H1 (cell line): ENCODE measurements around the gene PFN4. TPM values are rescaled to one million over a fixed set of nuclear protein-coding genes. Genes with fewer than 3 reads are reported as not detected.

Experiments
- CTCF ChIA-PET: fragments of 300-600 bp; sonication (Branson Sonifier 250); formaldehyde crosslinking; loops from one replicate; lab custom pipeline; 2021; ENCODE audit not compliant: partially characterized antibody; lab: Charles Lee
- POLR2A ChIA-PET: fragments of 300-600 bp; sonication (Branson Sonifier 250); formaldehyde crosslinking; loops from one replicate; lab custom pipeline; 2021; ENCODE audit warnings: inconsistent platforms; ENCODE audit not compliant: partially characterized antibody; lab: Charles Lee
- DNase-seq, 2 experiments: peaks; one replicate each; pipeline versions ENCODE4 v3.0.0 to v3.0.0-alpha.2; 2010 to 2022; ENCODE audit warnings: low spot score in 2 of 2, low read depth in 1 of 2, mixed read lengths in 1 of 2
- FAIRE-seq: peaks from 2 replicates; lab custom pipeline; 2011; peaks lifted over from hg19 to GRCh38; lab: Jason Lieb, UNC
- H2AFZ ChIP-seq: 2 replicates; pipeline ENCODE4 v1.8.1; 2012; ENCODE audit warnings: low read length, inconsistent platforms
- H2AK5ac ChIP-seq: 2 replicates; pipeline ENCODE4 v1.6.1; 2013; ENCODE audit warnings: low read depth, low read length
- H2BK120ac ChIP-seq: replicated peaks from 2 replicates; pipeline ENCODE3; 2013; ENCODE audit warnings: low read depth, low read length, inconsistent platforms
- H2BK12ac ChIP-seq: 2 replicates; pipeline ENCODE4 v1.6.1; 2013; ENCODE audit warnings: low read depth, low read length
- H2BK15ac ChIP-seq: 2 replicates; pipeline ENCODE4 v1.6.1; 2013; ENCODE audit warnings: low read length
- H2BK20ac ChIP-seq: 2 replicates; pipeline ENCODE4 v1.6.1; 2013; ENCODE audit warnings: low read length
- H2BK5ac ChIP-seq: 2 replicates; pipeline ENCODE4 v1.6.1; 2013; ENCODE audit warnings: low read depth, low read length
- H3K14ac ChIP-seq: 2 replicates; pipeline ENCODE4 v1.6.1; 2013; ENCODE audit warnings: inconsistent platforms; ENCODE audit not compliant: insufficient read length
- H3K18ac ChIP-seq: 2 replicates; pipeline ENCODE4 v1.6.1; 2013; ENCODE audit warnings: low read length; ENCODE audit errors: extremely low read depth
- H3K23ac ChIP-seq: 2 replicates; pipeline ENCODE4 v1.6.1; 2013; ENCODE audit warnings: inconsistent platforms; ENCODE audit not compliant: insufficient read length
- H3K23me2 ChIP-seq: 2 replicates; pipeline ENCODE4 v1.6.1; 2013; ENCODE audit warnings: low read depth, low read length
- H3K27ac ChIP-seq: 2 replicates; pipeline ENCODE4 v1.6.1; 2011; ENCODE audit warnings: low read depth, low read length, inconsistent platforms
- H3K27me3 ChIP-seq, 4 experiments: replicated peaks in 1 of 4; 1 replicate in 1 of 4; 2 replicates in 3 of 4; pipeline versions ENCODE4 v1.6.1 to v1.8.1; 2011 to 2013; ENCODE audit warnings: low read length in 3 of 4, mild to moderate bottlenecking in 3 of 4, inconsistent platforms in 2 of 4, mixed read lengths in 2 of 4, moderate library complexity in 1 of 4; ENCODE audit not compliant: control insufficient read depth in 3 of 4, insufficient read depth in 3 of 4; ENCODE audit errors: extremely low read depth in 1 of 4
- H3K36me3 ChIP-seq, 4 experiments: 2 replicates each; pipeline versions ENCODE4 v1.6.1 to v1.8.1; 2011 to 2013; ENCODE audit warnings: mild to moderate bottlenecking in 4 of 4, low read length in 3 of 4, moderate library complexity in 2 of 4, control low read depth in 1 of 4, inconsistent platforms in 1 of 4; ENCODE audit not compliant: insufficient read depth in 4 of 4, control insufficient read depth in 2 of 4
- H3K4ac ChIP-seq: replicated peaks from 2 replicates; pipeline ENCODE3; 2013; ENCODE audit warnings: low read length, low read depth, mixed read lengths, inconsistent platforms; ENCODE audit not compliant: insufficient read length
- H3K4me1 ChIP-seq, 4 experiments: replicated peaks in 1 of 4; 1 replicate in 1 of 4; 2 replicates in 3 of 4; pipeline versions ENCODE4 v1.6.1 to v1.8.1; 2011 to 2013; ENCODE audit warnings: low read length in 3 of 4, inconsistent platforms in 2 of 4, mixed read lengths in 1 of 4; ENCODE audit not compliant: insufficient read depth in 4 of 4, control insufficient read depth in 3 of 4
- H3K4me2 ChIP-seq, 2 experiments: 2 replicates each; pipeline versions ENCODE4 v1.6.1 to v1.8.1; 2011 to 2013; ENCODE audit warnings: low read depth in 2 of 2, low read length in 2 of 2, control low read depth in 1 of 2, inconsistent platforms in 1 of 2, mild to moderate bottlenecking in 1 of 2; ENCODE audit not compliant: insufficient read depth in 1 of 2
- H3K4me3 ChIP-seq, 4 experiments: fragments of 200-600, 300-600 bp in 1 of 4; sonication (generic), shearing (Covaris generic), sonication (Bioruptor Twin) in 1 of 4; 2 replicates each; pipeline versions ENCODE4 v1.5.1 to v1.8.1; 2011 to 2016; ENCODE audit warnings: low read length in 4 of 4, low read depth in 3 of 4, control low read depth in 2 of 4, inconsistent platforms in 2 of 4, mild to moderate bottlenecking in 2 of 4, mixed read lengths in 1 of 4, moderate library complexity in 1 of 4; ENCODE audit not compliant: insufficient read depth in 2 of 4; ENCODE audit errors: extremely low read depth in 1 of 4
- H3K56ac ChIP-seq: replicated peaks from 2 replicates; pipeline ENCODE3; 2013; ENCODE audit warnings: low read depth, mild to moderate bottlenecking, mixed read lengths, low read length, inconsistent platforms; ENCODE audit not compliant: insufficient read length
- H3K79me1 ChIP-seq: 2 replicates; pipeline ENCODE4 v1.6.1; 2013; ENCODE audit warnings: low read depth, low read length, control low read depth
- H3K79me2 ChIP-seq, 2 experiments: 2 replicates each; pipeline versions ENCODE4 v1.6.1 to v1.8.1; 2012 to 2013; ENCODE audit warnings: low read length in 2 of 2, mild to moderate bottlenecking in 2 of 2, inconsistent platforms in 1 of 2; ENCODE audit not compliant: insufficient read depth in 2 of 2, control insufficient read depth in 1 of 2
- H3K9ac ChIP-seq, 4 experiments: replicated peaks in 1 of 4; 1 replicate in 1 of 4; 2 replicates in 3 of 4; pipeline versions ENCODE4 v1.6.1 to v1.8.1; 2011 to 2013; ENCODE audit warnings: low read depth in 3 of 4, low read length in 3 of 4, control low read depth in 2 of 4, mild to moderate bottlenecking in 2 of 4, moderate library complexity in 2 of 4, inconsistent platforms in 1 of 4; ENCODE audit errors: extremely low read depth in 1 of 4
- H3K9me3 ChIP-seq, 2 experiments: 2 replicates each; pipeline versions ENCODE4 v1.6.1 to v1.8.1; 2012 to 2013; ENCODE audit warnings: mild to moderate bottlenecking in 2 of 2, moderate library complexity in 2 of 2, control low read depth in 1 of 2, inconsistent platforms in 1 of 2, low read depth in 1 of 2, low read length in 1 of 2, mixed read lengths in 1 of 2; ENCODE audit not compliant: insufficient read depth in 2 of 2
- H4K20me1 ChIP-seq, 2 experiments: replicated peaks in 1 of 2; 2 replicates each; pipeline versions ENCODE3 to v1.8.1; 2011 to 2013; ENCODE audit warnings: inconsistent platforms in 2 of 2, low read length in 2 of 2, mild to moderate bottlenecking in 1 of 2; ENCODE audit not compliant: insufficient read depth in 2 of 2, control insufficient read depth in 1 of 2
- H4K5ac ChIP-seq: 2 replicates; pipeline ENCODE4 v1.6.1; 2013; ENCODE audit warnings: low read length, low read depth, mixed read lengths, inconsistent platforms; ENCODE audit not compliant: insufficient read length
- H4K8ac ChIP-seq: 2 replicates; pipeline ENCODE4 v1.8.0; 2013; ENCODE audit warnings: mild to moderate bottlenecking, moderate library complexity, low read length, inconsistent platforms; ENCODE audit not compliant: insufficient read depth; ENCODE audit errors: extremely low read depth
- H4K91ac ChIP-seq: replicated peaks from 2 replicates; pipeline ENCODE3; 2013; ENCODE audit warnings: low read length, mixed read lengths, inconsistent platforms; ENCODE audit not compliant: insufficient read length
- CBX5 ChIP-seq: fragments of 300-800, 300-1000 bp; sonication (generic); IDR thresholded peaks from 2 replicates; pipeline ENCODE4 v1.7.1; 2016; ENCODE audit warnings: antibody characterized with exemption, low read length, low read depth
- CBX8 ChIP-seq: fragments of 300-800, 300-1000 bp; sonication (generic); IDR thresholded peaks from 2 replicates; pipeline ENCODE4 v1.7.1; 2016; ENCODE audit warnings: low read depth, low read length, borderline replicate concordance
- CEBPB ChIP-seq: IDR thresholded peaks from 2 replicates; pipeline ENCODE4 v1.6.1; 2012; ENCODE audit warnings: low read depth, low read length
- FOSL1 ChIP-seq: IDR thresholded peaks from 2 replicates; pipeline ENCODE4 v1.6.1; 2011; ENCODE audit warnings: mild to moderate bottlenecking, low read depth, low read length, moderate library complexity; ENCODE audit not compliant: insufficient read depth
- GTF2F1 ChIP-seq: IDR thresholded peaks from 2 replicates; pipeline ENCODE4 v1.6.1; 2012; ENCODE audit warnings: low read depth, low read length, improper control_type of control experiment, borderline replicate concordance
- HDAC6 ChIP-seq: IDR thresholded peaks from one replicate; pipeline ENCODE4 v1.7.1; 2012; ENCODE audit warnings: low read depth, mild to moderate bottlenecking, inconsistent platforms, low read length, moderate library complexity
- JUND ChIP-seq: IDR thresholded peaks from 2 replicates; pipeline ENCODE4 v1.6.1; 2011; ENCODE audit warnings: mild to moderate bottlenecking, improper control_type of control experiment, low read length
- KDM5A ChIP-seq: fragments of 200-600 bp; IDR thresholded peaks from 2 replicates; pipeline ENCODE4 v1.7.1; 2012; ENCODE audit warnings: mild to moderate bottlenecking, low read length, inconsistent platforms, mixed read lengths
- MAX ChIP-seq: IDR thresholded peaks from 2 replicates; pipeline ENCODE4 v1.6.1; 2012; ENCODE audit warnings: inconsistent platforms
- POU5F1 ChIP-seq: IDR thresholded peaks from 2 replicates; pipeline ENCODE4 v1.6.1; 2011; ENCODE audit warnings: low read depth, mild to moderate bottlenecking, low read length, moderate library complexity
- RBBP5 ChIP-seq: IDR thresholded peaks from 2 replicates; pipeline ENCODE4 v1.7.1; 2012; ENCODE audit warnings: low read depth, mild to moderate bottlenecking, inconsistent platforms, low read length, moderate library complexity, borderline replicate concordance
- RFX5 ChIP-seq: IDR thresholded peaks from 2 replicates; pipeline ENCODE4 v1.6.1; 2011; ENCODE audit warnings: low read depth, low read length, improper control_type of control experiment, borderline replicate concordance
- SIX5 ChIP-seq: IDR thresholded peaks from 2 replicates; pipeline ENCODE4 v1.6.1; 2011; ENCODE audit warnings: mild to moderate bottlenecking, low read depth, low read length
- USF2 ChIP-seq: IDR thresholded peaks from 2 replicates; pipeline ENCODE4 v1.6.1; 2011; ENCODE audit warnings: low read length, improper control_type of control experiment
- WGBS, 2 experiments: shearing (Covaris generic) in 1 of 2; methylation state at CpG; one replicate each; pipeline versions ENCODE4 v1.1.6 to v1.1.7; 2013 to 2015; ENCODE audit warnings: low lambda C conversion rate in 2 of 2, mixed read lengths in 2 of 2, inconsistent platforms in 1 of 2, low coverage in 1 of 2, missing lambda C conversion rate in 1 of 2; ENCODE audit not compliant: insufficient replicate concordance in 2 of 2, insufficient coverage in 1 of 2, insufficient read length in 1 of 2; ENCODE audit errors: extremely low coverage in 1 of 2, missing lambda C conversion rate in 1 of 2; 5-methylcytosine and 5-hydroxymethylcytosine counted together
- polyA plus RNA-seq, 7 experiments: library from polyadenylated mRNA; depleted of rRNA in 3 of 7; stranded (reverse) in 5 of 7; unstranded in 2 of 7; fragments of >200 nt in 5 of 7; fragments of 200-250 nt in 2 of 7; gene quantifications; 1 replicate in 5 of 7; 2 replicates in 1 of 7; 4 replicates in 1 of 7; pipeline versions ENCODE4 v1.2.1 to v1.2.3, GENCODE V29; 2011 to 2013; ENCODE audit warnings: missing spikeins in 2 of 7, mixed read lengths in 2 of 7
- total RNA-seq: library from RNA; stranded (reverse); fragmentation: NEBNext Ultra II Directional; extraction: Animal tissue kit (Norgen Biotek cat#: 25700); gene quantifications from 2 replicates; pipeline ENCODE4 v1.2.1, GENCODE V29; 2021

The PFN4 gene
- total and polyA plus RNA-seq, 2 of the 8 experiments (the other 6 are each of a cell fraction or from before 2014, with no cell fraction given) = not detected

GRCh38 chr2:24158131-24158530 is 35.0 kb upstream of the PFN4 start:
- Histone ChIP-seq H3K27ac (no peak overlapping the region), H3K23me2 (no peaks in the 10 kb centered on the region), H3K18ac (no peak overlapping the region), H3K4me3 (no peak overlapping the region), H3K36me3 (no peaks in the 10 kb centered on the region), H3K4me2 (no peak overlapping the region), H3K9ac (no peak overlapping the region), H2BK15ac (no peak overlapping the region), H3K9me3 (no peaks in the 10 kb centered on the region), H3K23ac (no peak overlapping the region), H2BK12ac (no peak overlapping the region), H4K20me1 (no peaks in the 10 kb centered on the region), H2AK5ac (no peak overlapping the region), H4K8ac (no peak overlapping the region), H3K4ac (no peak overlapping the region), H4K5ac (no peak overlapping the region), H4K91ac (no peak overlapping the region), H3K56ac (no peak overlapping the region), H3K79me2 (no peaks in the 10 kb centered on the region), H3K4me1 (no peaks in the 10 kb centered on the region), H3K27me3 (no peaks in the 10 kb centered on the region), H2BK20ac (no peak overlapping the region), H2BK120ac (no peak overlapping the region), H3K79me1 (no peaks in the 10 kb centered on the region), H3K14ac (no peak overlapping the region), H2AFZ (no peak overlapping the region), H2BK5ac (no peak overlapping the region)
- FAIRE-seq (no peak), DNase-seq (no peak)
- ChIA-PET CTCF (no interaction called here), POLR2A (interaction anchor here (0.6 kb wide), 1 partner anchor 526 kb away, joined by 3 read pairs; no protein-coding TSS in a partner anchor)
- whole genome bisulfite sequencing, 2 experiments = 84% methylated on average over 5 of the region's 5 CpGs; no CpG with 5 or more reads in 1 of the 2 experiments
- TF ChIP-seq CBX8 (no peak), CEBPB (no peak), KDM5A (no peak), HDAC6 (no peak), USF2 (no peak), FOSL1 (no peak), CBX5 (no peak), RFX5 (no peak), SIX5 (no peak), MAX (no peak), RBBP5 (no peak), JUND (no peak), POU5F1 (no peak), GTF2F1 (no peak)
